GM21515 (cell line): Measurements from ENCODE around the gene ERAL1.
"Not testable (repeated sequence)": the region's sequence is repeated elsewhere in the genome, so short reads cannot be mapped to it uniquely, and the experiment has no call there.

ENCODE experiments used
- ATAC-seq: cut with Tn5 transposase; IDR thresholded peaks from one replicate; pipeline ENCODE4 v1.9.1; 2021; ENCODE audit not compliant: unreplicated experiment

ERAL1 gene

GRCh38 chr17:28878158-28878910, 23.5 kb downstream of the ERAL1 start:
- ATAC-seq, result no peak

GRCh38 chr17:28878981-28879380, 24.2 kb downstream of the ERAL1 start:
- ATAC-seq, result no peak

GRCh38 chr17:28879886-28880571, 25.2 kb downstream of the ERAL1 start:
- ATAC-seq, result no peak

GRCh38 chr17:28880572-28880945, 25.7 kb downstream of the ERAL1 start:
- ATAC-seq, result no peak

- no peak for ATAC-seq
These were observed 26.8 kb downstream of the ERAL1 start for GRCh38 chr17:28881533-28882056.

- no peak for ATAC-seq
These were observed 27.5 kb downstream of the ERAL1 start for GRCh38 chr17:28882154-28882895.

- ATAC-seq, result no peak
These were observed 29.3 kb downstream of the ERAL1 start for GRCh38 chr17:28883967-28884702.

- ATAC-seq, result no peak
These were observed 30.5 kb downstream of the ERAL1 start for GRCh38 chr17:28885363-28885762.

- no peak for ATAC-seq
These were observed 31.1 kb downstream of the ERAL1 start for GRCh38 chr17:28885951-28886350.

GRCh38 chr17:28887871-28888471, 33.2 kb downstream of the ERAL1 start:
- no peak for ATAC-seq

GRCh38 chr17:28888832-28889231, 34.0 kb downstream of the ERAL1 start:
- ATAC-seq, result no peak

GRCh38 chr17:28889996-28890395, 35.2 kb downstream of the ERAL1 start:
- no peak for ATAC-seq

- ATAC-seq, result no peak
These were observed 36.4 kb downstream of the ERAL1 start for GRCh38 chr17:28891201-28891600.

- no peak for ATAC-seq
These were observed 37.2 kb downstream of the ERAL1 start for GRCh38 chr17:28892024-28892423.

- ATAC-seq, result not testable (repeated sequence)
These were observed 38.7 kb downstream of the ERAL1 start for GRCh38 chr17:28893248-28894183.

GRCh38 chr17:28895794-28896447, 41.1 kb downstream of the ERAL1 start:
- no peak for ATAC-seq

- no peak for ATAC-seq
These were observed 41.7 kb downstream of the ERAL1 start for GRCh38 chr17:28896491-28896883.

GRCh38 chr17:28896884-28897768, 42.3 kb downstream of the ERAL1 start, which contains the start of gene FLOT2:
FLOT2 (minus strand) TSS chr17:28897733; CDS start chr17:28897574, 159 bp downstream.
- no peak for ATAC-seq
